Thoracic aorta (tissue), 2 donors: ENCODE measurements around the gene EMC10. TPM values are rescaled to one million over a fixed set of nuclear protein-coding genes. Genes with fewer than 3 reads are reported as not detected.

Experiments used
- ATAC-seq: fragments of 150-250 bp; one replicate; pipeline ENCODE4 v1.8.0; 2017; ENCODE audit warnings: low read depth; ENCODE audit not compliant: insufficient number of reproducible peaks, low FRiP score
- DNase-seq: peaks from one replicate; pipeline ENCODE4 v3.0.0-alpha.2; 2020; ENCODE audit warnings: low spot score
- H3K27ac ChIP-seq, 2 donors: fragments of 200-600 bp; sonication (generic); 1 replicate in 1 of 2; 2 replicates in 1 of 2; pipeline ENCODE4 v1.5.1; 2016; ENCODE audit warnings: mild to moderate bottlenecking in 2 of 2, moderate library complexity in 2 of 2
- H3K27me3 ChIP-seq: fragments of 200-600 bp; sonication (generic); replicated peaks from 2 replicates; pipeline ENCODE4 v1.6.0; 2016; ENCODE audit warnings: mild to moderate bottlenecking; ENCODE audit not compliant: insufficient read depth
- H3K36me3 ChIP-seq: fragments of 200-600 bp; sonication (generic); one replicate; pipeline ENCODE4 v1.5.1; 2016
- H3K4me1 ChIP-seq, 2 donors: fragments of 200-600 bp; sonication (generic); 1 replicate in 1 of 2; 2 replicates in 1 of 2; pipeline versions ENCODE4 v1.5.1 to v1.6.0; 2016; ENCODE audit warnings: low read depth in 2 of 2, mild to moderate bottlenecking in 1 of 2; ENCODE audit not compliant: control insufficient read depth in 1 of 2
- H3K4me3 ChIP-seq: fragments of 200-600 bp; sonication (generic); 2 replicates; pipeline ENCODE4 v1.5.1; 2016; ENCODE audit warnings: mild to moderate bottlenecking
- H3K9me3 ChIP-seq: fragments of 200-600 bp; sonication (generic); 2 replicates; pipeline ENCODE4 v1.5.1; 2016
- CTCF ChIP-seq: fragments of 200-600 bp; sonication (generic); IDR thresholded peaks from one replicate; pipeline ENCODE4 v1.5.1; 2019; ENCODE audit warnings: antibody characterized with exemption
- total RNA-seq, 2 donors: library from RNA; depleted of rRNA; stranded (reverse); fragments of >200 nt; gene quantifications; one replicate each; pipeline versions ENCODE4 v1.1.0 to v1.2.3, GENCODE V29; 2016

The EMC10 gene
- total RNA-seq, 2 donors from 2014 or later, result 85.6 to 139 TPM

DNA sequence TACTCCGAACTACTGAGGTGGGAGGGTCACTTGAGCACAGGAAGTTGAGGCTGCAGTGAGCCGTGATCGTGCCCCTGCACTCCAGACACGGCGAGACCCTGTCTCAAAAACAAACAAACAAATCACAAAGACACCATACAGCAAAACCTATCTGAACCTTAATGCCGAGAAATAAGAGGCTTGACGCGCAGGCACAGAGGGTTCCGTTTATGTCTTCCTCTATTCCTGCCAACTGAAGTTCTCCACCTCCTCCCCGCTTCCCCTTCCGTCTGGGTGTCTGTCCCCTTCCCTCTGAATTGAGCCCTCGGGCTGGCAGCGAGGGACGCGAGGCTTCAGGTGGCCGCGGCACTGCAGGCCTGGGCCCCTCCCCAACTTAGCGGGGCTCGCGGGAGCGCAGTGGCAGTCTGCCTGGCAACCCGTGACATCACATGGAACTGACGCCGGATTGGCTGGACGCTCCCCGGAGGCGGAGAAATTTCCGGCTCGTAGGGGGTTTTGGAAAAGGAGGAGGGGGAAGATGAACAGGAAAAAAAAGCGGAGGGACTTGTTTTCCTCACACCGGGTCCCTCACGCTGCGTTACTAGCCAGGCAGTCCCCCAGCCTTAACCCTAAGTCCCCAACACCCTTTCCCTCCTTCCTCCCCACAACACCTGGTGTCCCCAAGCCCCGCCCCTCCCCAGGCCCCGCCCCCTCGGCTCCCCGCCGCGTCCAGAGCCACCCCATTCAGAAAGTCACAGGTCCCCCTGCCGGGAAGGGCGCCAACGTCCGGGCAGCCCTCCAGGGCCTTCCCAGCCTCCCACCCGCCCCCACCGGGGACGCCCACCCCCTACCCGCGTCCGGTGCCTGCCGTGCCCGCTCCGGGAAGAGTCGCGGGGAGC is 44.7 kb upstream of the EMC10 start:
- Histone ChIP-seq H3K4me3 (peak overlapping the region; percentile 72), H3K27ac (no peak overlapping the region), H3K4me1 (peaks cover 6 to 13% of the 10 kb centered on the region in 2 donors), H3K27me3 (peaks cover 5% of the 10 kb centered on the region), H3K36me3 (no peaks in the 10 kb centered on the region), H3K9me3 (no peaks in the 10 kb centered on the region)
- DNase-seq, result peak; percentile 21
- peak; percentile 71 for ATAC-seq
- TF ChIP-seq CTCF, result no peak

DNA sequence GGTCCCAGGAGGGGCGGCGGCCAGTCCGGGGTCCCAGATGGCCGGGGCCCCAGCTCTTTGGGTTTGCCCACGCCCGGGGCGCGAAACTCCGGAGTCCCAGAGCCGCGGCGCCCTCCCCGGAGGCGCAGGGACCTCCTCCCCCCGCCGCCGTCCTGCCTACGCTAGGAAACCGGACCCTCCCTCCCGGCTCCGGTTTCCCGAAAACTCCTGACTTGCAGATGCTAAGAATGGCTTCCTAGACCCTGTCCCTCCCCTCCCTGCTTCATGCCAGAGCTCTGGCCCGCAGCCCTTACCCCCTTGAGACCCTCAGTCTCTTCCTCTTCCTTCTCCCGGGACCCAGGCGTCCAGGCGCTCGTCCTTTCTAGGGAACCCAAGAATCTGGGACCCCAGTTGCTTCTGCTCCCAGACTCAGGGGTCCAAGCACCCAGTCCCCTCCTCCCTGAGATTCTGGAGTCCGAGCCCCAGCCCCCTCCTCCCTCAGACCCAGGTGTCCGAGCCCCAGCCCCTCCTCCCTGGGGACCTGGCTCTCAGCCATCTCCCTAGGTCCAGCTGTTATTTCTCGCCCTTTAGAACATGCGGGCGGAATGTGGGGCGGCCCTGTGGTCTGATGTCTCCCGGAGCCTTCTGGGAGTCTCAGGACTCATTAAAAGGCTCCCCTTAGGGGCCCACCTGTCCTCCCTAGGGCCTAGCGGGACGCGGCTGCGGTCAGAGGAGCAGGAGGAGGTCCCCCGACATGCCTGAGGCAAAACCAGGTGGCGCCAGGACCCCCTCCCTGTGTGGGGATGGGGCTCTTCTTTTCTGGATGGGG is 43.9 kb upstream of the EMC10 start, which contains the start of gene MYBPC2:
Gene MYBPC2 (plus strand): TSS at position 672 of the 808 bp plus-strand sequence. CDS start 62 bp downstream, at position 734.
- H3K27ac ChIP-seq, result peak within 1 kb of the TSS in 1 of 2 donors; percentile 7
- H3K4me1 ChIP-seq, result peaks cover 6 to 13% of the 10 kb centered on the region in 2 donors
- no peaks in the 10 kb centered on the region for H3K36me3 ChIP-seq
- TF ChIP-seq CTCF, result no peak
- DNase-seq (no peak), ATAC-seq (no peak)
- peak within 1 kb of the TSS; percentile 72 for H3K4me3 ChIP-seq
- peaks cover 5% of the 10 kb centered on the region for H3K27me3 ChIP-seq
- no peaks in the 10 kb centered on the region for H3K9me3 ChIP-seq

GRCh38 chr19:50433201-50434180 is 42.8 kb upstream of the EMC10 start:
- no peak for ATAC-seq
- peaks cover 5% of the 10 kb centered on the region for H3K27me3 ChIP-seq

DNA sequence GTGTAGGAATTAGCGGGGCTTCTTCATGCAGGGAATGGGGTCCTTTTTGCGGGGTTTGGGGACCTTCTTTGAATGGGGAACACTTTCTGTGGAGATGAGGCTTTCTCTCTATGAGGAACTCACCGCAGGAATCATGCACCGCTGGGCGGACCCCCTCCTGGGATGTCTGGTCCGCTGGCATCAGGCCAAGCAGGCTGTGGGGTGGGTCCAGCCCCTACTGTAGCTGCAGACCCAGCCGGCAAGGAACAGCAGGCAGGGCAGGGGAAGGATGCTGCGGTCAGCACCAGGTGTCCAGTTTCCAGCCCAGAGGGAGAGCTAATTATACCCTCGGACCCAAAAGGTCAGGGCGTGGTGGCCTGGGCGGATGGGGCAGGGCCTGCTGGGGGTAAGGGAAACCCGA is 41.8 kb upstream of the EMC10 start:
- no peak overlapping the region for H3K4me3 ChIP-seq
- peaks cover 6 to 13% of the 10 kb centered on the region in 2 donors for H3K4me1 ChIP-seq
- no peak overlapping the region for H3K27ac ChIP-seq
- no peak for DNase-seq
- H3K36me3 ChIP-seq, result no peaks in the 10 kb centered on the region
- no peak for ATAC-seq
- no peaks in the 10 kb centered on the region for H3K9me3 ChIP-seq
- H3K27me3 ChIP-seq, result peaks cover 5% of the 10 kb centered on the region
- no peak for TF ChIP-seq CTCF

More at GRCh38 chr19:50433201-50434180, 42.8 kb upstream of the EMC10 start:
- H3K4me3 ChIP-seq, result no peak overlapping the region
- H3K9me3 ChIP-seq, result no peaks in the 10 kb centered on the region
- no peak for DNase-seq
- H3K4me1 ChIP-seq, result peaks cover 6 to 13% of the 10 kb centered on the region in 2 donors
- TF ChIP-seq CTCF, result no peak
- H3K27ac ChIP-seq, result no peak overlapping the region
- H3K36me3 ChIP-seq, result no peaks in the 10 kb centered on the region
